Thyroid gland (tissue), 4 donors: ENCODE measurements around the gene SLAIN2. TPM values are rescaled to one million over a fixed set of nuclear protein-coding genes. Genes with fewer than 3 reads are reported as not detected.

ENCODE experiments used
- DNase-seq, 2 donors: peaks; one replicate each; pipeline ENCODE4 v3.0.0-alpha.2; 2019
- H3K27ac ChIP-seq, 3 donors: fragments of 200-600 bp; sonication (generic); 1 replicate in 2 of 3; 2 replicates in 1 of 3; pipeline ENCODE4 v1.5.1; 2016 to 2019; ENCODE audit warnings: mild to moderate bottlenecking in 1 of 3, moderate library complexity in 1 of 3
- H3K27me3 ChIP-seq: fragments of 200-600 bp; sonication (generic); one replicate; pipeline ENCODE4 v1.5.1; 2019
- H3K36me3 ChIP-seq, 2 donors: fragments of 200-600 bp; sonication (generic); one replicate each; pipeline ENCODE4 v1.5.1; 2016 to 2019
- H3K4me1 ChIP-seq, 2 donors: fragments of 200-600 bp; sonication (generic); one replicate each; pipeline ENCODE4 v1.5.1; 2017 to 2019
- H3K4me3 ChIP-seq, 3 donors: fragments of 200-600 bp; sonication (generic); replicated peaks in 1 of 3; 1 replicate in 2 of 3; 2 replicates in 1 of 3; pipeline ENCODE4 v1.5.1; 2016; ENCODE audit warnings: mild to moderate bottlenecking in 1 of 3
- H3K9me3 ChIP-seq: fragments of 200-600 bp; sonication (generic); one replicate; pipeline ENCODE4 v1.5.1; 2017
- CTCF ChIP-seq, 6 experiments: fragments of 200-600 bp in 3 of 6; fragments of 450-650 bp in 3 of 6; sonication (generic) in 3 of 6; IDR thresholded peaks; one replicate each; pipeline ENCODE4 v1.5.1; 2016 to 2019; ENCODE audit warnings: antibody characterized with exemption in 6 of 6, mild to moderate bottlenecking in 2 of 6, inconsistent platforms in 1 of 6, moderate library complexity in 1 of 6
- POLR2A ChIP-seq, 2 donors: fragments of 450-650 bp; IDR thresholded peaks; one replicate each; pipeline ENCODE4 v1.6.1; 2017; ENCODE audit warnings: antibody characterized with exemption in 2 of 2, mild to moderate bottlenecking in 2 of 2, moderate library complexity in 1 of 2
- WGBS, 2 donors: methylation state at CpG; one replicate each; pipeline ENCODE4 v1.1.5; 2017; 5-methylcytosine and 5-hydroxymethylcytosine counted together
- intact Hi-C: fragments of 100-400 bp; cut with DNase I; formaldehyde crosslinking; loops from one replicate; pipeline ENCODE4 v1.15.1; 2023
- total RNA-seq, 4 donors: library from RNA; depleted of rRNA; stranded (reverse); fragments of >200 nt; gene quantifications; one replicate each; pipeline ENCODE4 v1.2.3, GENCODE V29; 2016

SLAIN2 gene
- total RNA-seq, 4 donors from 2014 or later: 40.8 to 191 (median 82.5) TPM

- no peak overlapping the region for H3K4me3 ChIP-seq
- intact Hi-C loops: no loop called here
- H3K27ac ChIP-seq: no peak overlapping the region
- TF ChIP-seq POLR2A (IDR thresholded peaks at IDR 0.05): no peak
- TF ChIP-seq CTCF (IDR thresholded peaks at IDR 0.05): no peak
- no peak for DNase-seq
- H3K4me1 ChIP-seq: peaks cover 24% of the 10 kb centered on the region in 2 donors
- no peaks in the 10 kb centered on the region for H3K9me3 ChIP-seq
- H3K36me3 ChIP-seq: no peaks in the 10 kb centered on the region
- whole genome bisulfite sequencing, 2 donors: 45 to 56% methylated on average over 2 of the region's 2 CpGs
- no peaks in the 10 kb centered on the region for H3K27me3 ChIP-seq
Observed at GRCh38 chr4:48369248-48369647, 27.9 kb downstream of the SLAIN2 start.

GRCh38 chr4:48369771-48370170, 28.4 kb downstream of the SLAIN2 start:
- Histone ChIP-seq H3K36me3 (no peaks in the 10 kb centered on the region), H3K27me3 (no peaks in the 10 kb centered on the region), H3K27ac (no peak overlapping the region), H3K9me3 (no peaks in the 10 kb centered on the region), H3K4me3 (no peak overlapping the region), H3K4me1 (peaks cover 24% of the 10 kb centered on the region in 2 donors)
- 89 to 91% methylated on average over 2 of the region's 2 CpGs for WGBS, 2 donors
- TF ChIP-seq CTCF (IDR thresholded peaks at IDR 0.05): no peak
- TF ChIP-seq POLR2A (IDR thresholded peaks at IDR 0.05): no peak
- intact Hi-C loops: no loop called here
- no peak for DNase-seq

GRCh38 chr4:48370260-48371134, 29.2 kb downstream of the SLAIN2 start:
- H3K27me3 ChIP-seq: no peaks in the 10 kb centered on the region
- intact Hi-C loops: no loop called here
- DNase-seq: no peak
- WGBS, 2 donors: 84 to 87% methylated on average over 1 of the region's 1 CpG
- TF ChIP-seq POLR2A (IDR thresholded peaks at IDR 0.05) (no peak), CTCF (IDR thresholded peaks at IDR 0.05) (no peak)
- H3K4me3 ChIP-seq: no peak overlapping the region
- H3K9me3 ChIP-seq: no peaks in the 10 kb centered on the region
- no peaks in the 10 kb centered on the region for H3K36me3 ChIP-seq
- H3K27ac ChIP-seq: no peak overlapping the region
- H3K4me1 ChIP-seq: peaks cover 24 to 30% of the 10 kb centered on the region in 2 donors

GRCh38 chr4:48372272-48372671, 30.9 kb downstream of the SLAIN2 start:
- intact Hi-C loops: no loop called here
- WGBS, 2 donors: 32 to 40% methylated on average over 1 of the region's 1 CpG
- H3K9me3 ChIP-seq: no peaks in the 10 kb centered on the region

More at GRCh38 chr4:48372272-48372671, 30.9 kb downstream of the SLAIN2 start:
- DNase-seq: no peak
- Histone ChIP-seq H3K36me3 (no peaks in the 10 kb centered on the region), H3K27ac (no peak overlapping the region), H3K27me3 (no peaks in the 10 kb centered on the region), H3K4me1 (peaks cover 24 to 32% of the 10 kb centered on the region in 2 donors), H3K4me3 (no peak overlapping the region)
- TF ChIP-seq POLR2A (IDR thresholded peaks at IDR 0.05) (no peak), CTCF (IDR thresholded peaks at IDR 0.05) (no peak)
